ENCODE data around the gene PTPRM. TPM values are rescaled to one million over a fixed set of nuclear protein-coding genes. Genes with fewer than 3 reads are reported as not detected.

The PTPRM gene
- total RNA-seq, 1 experiment from 2014 or later, result 6.2 TPM

GRCh38 chr18:7722955-7723354 is 155.8 kb downstream of the PTPRM start:
- no peaks in the 10 kb centered on the region for H3K23me2 ChIP-seq (ENCODE audit: insufficient read length, low read depth, low read length, poor library complexity, severe bottlenecking)
- H3K9me3 ChIP-seq (ENCODE audit: control insufficient read depth, low read depth, low read length), result no peaks in the 10 kb centered on the region
- H3K27ac ChIP-seq (ENCODE audit: insufficient read length, low read depth, low read length), result no peak overlapping the region
- no peak for TF ChIP-seq CTCF (conservative IDR thresholded peaks at IDR 0.05)
- H4K8ac ChIP-seq (replicated peaks; ENCODE audit: insufficient read length, low read depth, low read length), result no peak overlapping the region
- no peaks in the 10 kb centered on the region for H3K79me2 ChIP-seq (ENCODE audit: insufficient read depth, low read length)
- H3K14ac ChIP-seq (ENCODE audit: insufficient read depth, low read length), result no peak overlapping the region
- Mint-ChIP-seq H3K9me3 (peaks cover 0 to 3% of the 10 kb centered on the region in 2 experiments; a peak in 2 of 5 replicates), H3K4me1 (peaks cover 30 to 31% of the 10 kb centered on the region in 2 experiments), H3K4me3 (no peak overlapping the region), H3K36me3 (ENCODE audit: insufficient read depth in 1 of 3, low read depth in 3 of 3) (no peaks in the 10 kb centered on the region), H3K27me3 (ENCODE audit: low read depth) (no peaks in the 10 kb centered on the region; the same call in 1 of the 2 replicates), H3K27ac (no peak overlapping the region)
- no peak overlapping the region for H3T11ph ChIP-seq (ENCODE audit: low read length)
- no peak for DNase-seq
- H3K18ac ChIP-seq (ENCODE audit: insufficient read length, low read depth, low read length), result no peak overlapping the region
- H3K4me1 ChIP-seq (ENCODE audit: insufficient read depth, low read length), result peaks cover 4% of the 10 kb centered on the region; the same call in 1 of the 2 replicates
- no peak overlapping the region for H3K4me2 ChIP-seq (ENCODE audit: insufficient read depth, insufficient read length, low read length)
- no peak overlapping the region for H2BK15ac ChIP-seq (ENCODE audit: low read depth, low read length)
- no peak overlapping the region for H2BK120ac ChIP-seq (ENCODE audit: low read depth, low read length, poor library complexity, severe bottlenecking)
- no peak overlapping the region for H4K91ac ChIP-seq (ENCODE audit: insufficient read length, low read depth, low read length)
- H3K79me1 ChIP-seq (ENCODE audit: insufficient read depth, low read depth, low read length, poor library complexity, severe bottlenecking), result no peaks in the 10 kb centered on the region
- no peaks in the 10 kb centered on the region for H4K20me1 ChIP-seq (ENCODE audit: control insufficient read depth, insufficient read depth, insufficient read length)
- no peak overlapping the region for H3K9ac ChIP-seq (ENCODE audit: extremely low read depth, insufficient read length, low read length)
- H3K4ac ChIP-seq (ENCODE audit: low read depth, low read length), result no peak overlapping the region
- H3K23ac ChIP-seq (ENCODE audit: insufficient read length, low read depth, low read length), result no peak overlapping the region
- H4K5ac ChIP-seq (ENCODE audit: insufficient read length, low read depth, low read length), result no peak overlapping the region
- H2AK5ac ChIP-seq (ENCODE audit: insufficient read length, low read length), result no peak overlapping the region
- no peak overlapping the region for H3K56ac ChIP-seq (ENCODE audit: insufficient read length, low read depth, low read length)
- no peaks in the 10 kb centered on the region for H3K27me3 ChIP-seq (ENCODE audit: insufficient read depth, low read length)
- no peak overlapping the region for H2BK5ac ChIP-seq (ENCODE audit: insufficient read length, low read length)
- no peak overlapping the region for H2AFZ ChIP-seq (ENCODE audit: low read length)
- H2BK12ac ChIP-seq (ENCODE audit: insufficient read length, low read depth, low read length), result no peak overlapping the region
- no peak overlapping the region for H2BK20ac ChIP-seq (ENCODE audit: low read depth, low read length, poor library complexity, severe bottlenecking)
- no CpG with 5 or more reads among the region's 3 CpGs for WGBS (ENCODE audit: extremely low coverage, insufficient read length, low lambda C conversion rate)
